Activated CD4-positive, alpha-beta T cell treated with anti-CD3 and anti-CD28 coated beads for 4 hours (primary cell): ENCODE results near the gene RBMX.

ENCODE experiments used
- DNase-seq, 2 donors: peaks; one replicate each; pipeline ENCODE4 v3.0.0-alpha.2; 2020

Gene RBMX

DNA sequence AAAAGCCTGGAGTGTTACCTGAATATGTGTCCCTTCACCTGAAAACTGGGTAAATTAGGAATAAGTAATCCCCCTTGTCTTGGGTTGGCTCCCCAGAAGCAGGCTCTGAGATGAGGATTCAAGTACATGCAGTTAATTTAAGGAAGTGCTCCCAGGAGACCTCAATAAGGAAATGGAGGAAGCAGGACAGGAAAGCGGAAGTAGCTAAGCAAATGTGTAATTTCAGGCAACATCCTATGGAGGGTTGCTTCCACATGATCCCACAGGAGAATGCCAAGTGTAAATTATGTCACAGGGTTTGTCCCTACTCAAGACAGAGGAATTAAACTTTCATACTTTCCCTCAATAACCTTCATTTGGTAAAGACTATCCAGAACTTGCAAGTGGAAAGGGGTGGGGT lies 51.7 kb downstream of the RBMX start:
- DNase-seq = no peak

DNA sequence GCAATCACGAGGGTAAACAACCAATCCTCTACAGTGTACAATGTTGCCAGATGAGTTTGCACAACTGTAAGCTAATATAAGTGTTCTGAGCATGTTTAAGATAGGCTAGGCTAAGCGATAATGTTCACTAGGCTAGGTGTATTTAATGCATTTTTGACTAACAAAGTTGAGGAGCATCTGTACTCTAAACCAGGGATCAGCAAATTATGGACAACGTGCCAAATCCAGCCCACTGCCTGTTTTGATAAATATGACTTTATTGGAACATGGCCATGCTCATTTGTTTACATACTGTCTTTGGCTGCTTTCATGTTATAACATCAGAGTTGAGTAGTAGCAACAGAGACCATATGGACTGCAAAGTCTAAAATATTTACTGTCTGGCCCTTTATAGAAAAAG lies 53.5 kb downstream of the RBMX start:
- DNase-seq = no peak

DNA sequence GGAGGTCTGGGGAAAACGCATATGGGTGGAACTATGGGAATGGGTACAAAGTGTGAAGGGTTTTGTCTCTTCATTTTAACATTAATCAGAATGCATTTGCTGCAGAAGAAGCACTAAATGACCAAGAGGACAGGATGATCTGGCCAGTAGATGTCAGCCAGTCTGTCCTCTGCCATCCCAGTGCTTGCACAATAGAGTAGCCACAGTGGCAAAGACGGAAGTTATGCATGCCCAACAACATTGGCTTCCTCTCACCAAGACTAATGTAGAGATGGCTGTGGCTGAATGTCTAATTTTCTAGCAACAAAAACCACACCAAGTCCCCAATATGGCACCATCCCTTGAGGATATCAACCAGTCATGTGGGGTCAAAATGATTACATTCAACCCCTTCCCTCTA lies 54.8 kb downstream of the RBMX start:
- no peak for DNase-seq
